GM23338 (cell line): Measurements from ENCODE around the gene FOXR1. TPM values are rescaled to one million over a fixed set of nuclear protein-coding genes. Genes with fewer than 3 reads are reported as not detected.
A peak's percentile ranks its signal among the peaks of the same experiment; 100 is the strongest.

Experiments used
- ATAC-seq: fragments of 200-7000 bp; cut with Tn5 transposase; 3 replicates; pipeline ENCODE4 v1.9.1; 2020
- DNase-seq: peaks from one replicate; pipeline ENCODE4 v3.0.0-alpha.2; 2015; ENCODE audit warnings: low spot score
- H2AFZ ChIP-seq: fragments of 200-600 bp; sonication (generic); 2 replicates; pipeline ENCODE4 v1.8.0; 2016; ENCODE audit warnings: antibody characterized with exemption, mild to moderate bottlenecking, moderate library complexity
- H3F3A ChIP-seq: fragments of 200-600 bp; sonication (generic); replicated peaks from 2 replicates; pipeline ENCODE4 v1.8.0; 2017; ENCODE audit warnings: antibody characterized with exemption, mixed run types, low read depth
- H3K27ac ChIP-seq: fragments of 200-600 bp; sonication (generic); 2 replicates; pipeline ENCODE4 v1.6.1; 2016; ENCODE audit warnings: low read depth
- H3K27me3 ChIP-seq: fragments of 200-600 bp; sonication (generic); 2 replicates; pipeline ENCODE4 v1.8.0; 2016; ENCODE audit warnings: mild to moderate bottlenecking, mixed run types, moderate library complexity; ENCODE audit not compliant: insufficient read depth
- H3K36me3 ChIP-seq: fragments of 200-600 bp; sonication (generic); 2 replicates; pipeline ENCODE4 v1.8.0; 2016; ENCODE audit warnings: mild to moderate bottlenecking; ENCODE audit not compliant: insufficient read depth
- H3K4me1 ChIP-seq: fragments of 200-600 bp; sonication (generic); 2 replicates; pipeline ENCODE4 v1.8.0; 2016; ENCODE audit warnings: mild to moderate bottlenecking, moderate library complexity; ENCODE audit not compliant: insufficient read depth
- H3K4me2 ChIP-seq: fragments of 200-600 bp; sonication (generic); 2 replicates; pipeline ENCODE4 v1.7.1; 2017; ENCODE audit warnings: mixed run types
- H3K4me3 ChIP-seq: fragments of 200-600 bp; sonication (generic); 2 replicates; pipeline ENCODE4 v1.6.1; 2016; ENCODE audit warnings: mixed run types
- H3K79me2 ChIP-seq: fragments of 200-600 bp; sonication (generic); replicated peaks from 2 replicates; pipeline ENCODE4 v1.8.0; 2017; ENCODE audit warnings: mild to moderate bottlenecking; ENCODE audit not compliant: insufficient read depth
- H3K9me2 ChIP-seq: fragments of 200-600 bp; sonication (generic); 2 replicates; pipeline ENCODE4 v1.8.0; 2017; ENCODE audit not compliant: insufficient read depth
- H4K20me1 ChIP-seq: fragments of 200-600 bp; sonication (generic); replicated peaks from 2 replicates; pipeline ENCODE4 v1.8.0; 2017; ENCODE audit warnings: mild to moderate bottlenecking; ENCODE audit not compliant: insufficient read depth
- H3K27ac Mint-ChIP-seq: 2 replicates; pipeline ENCODE4 v1.8.0; 2020; ENCODE audit warnings: inconsistent platforms, mild to moderate bottlenecking, moderate library complexity, mixed read lengths
- H3K27me3 Mint-ChIP-seq: 3 replicates; pipeline ENCODE4 v1.8.0; 2022; ENCODE audit warnings: low read depth, mild to moderate bottlenecking, moderate library complexity, mixed read lengths, inconsistent platforms; ENCODE audit not compliant: insufficient read depth, poor library complexity
- H3K36me3 Mint-ChIP-seq: 3 replicates; pipeline ENCODE4 v1.8.0; 2021; ENCODE audit warnings: low read depth, mild to moderate bottlenecking, inconsistent platforms, moderate library complexity, mixed read lengths
- H3K4me1 Mint-ChIP-seq: 3 replicates; pipeline ENCODE4 v1.8.0; 2020; ENCODE audit warnings: mild to moderate bottlenecking, inconsistent platforms, mixed read lengths
- H3K4me3 Mint-ChIP-seq: 3 replicates; pipeline ENCODE4 v1.8.0; 2021; ENCODE audit warnings: moderate library complexity, mild to moderate bottlenecking, inconsistent platforms, mixed read lengths
- H3K9me3 Mint-ChIP-seq: 3 replicates; pipeline ENCODE4 v1.8.0; 2020; ENCODE audit warnings: moderate library complexity, mild to moderate bottlenecking, inconsistent platforms, mixed read lengths
- CREB1 ChIP-seq: fragments of 250-450 bp; sonication (Bioruptor Pico); IDR thresholded peaks from 2 replicates; pipeline ENCODE4 v1.5.0; 2020; ENCODE audit warnings: low read depth, mild to moderate bottlenecking, moderate library complexity
- POLR2AphosphoS5 ChIP-seq: IDR thresholded peaks from 2 replicates; pipeline ENCODE4 v1.6.1; 2016; ENCODE audit warnings: antibody characterized with exemption, low read depth
- REST ChIP-seq: IDR thresholded peaks from one replicate; pipeline ENCODE4 v1.6.1; 2018; ENCODE audit warnings: antibody characterized with exemption; ENCODE audit not compliant: unreplicated experiment
- ZNF462 ChIP-seq: fragments of 250-450 bp; sonication (Bioruptor Pico); IDR thresholded peaks from 2 replicates; pipeline ENCODE4 v1.5.0; 2020; ENCODE audit warnings: mild to moderate bottlenecking, moderate library complexity
- polyA plus RNA-seq: library from polyadenylated mRNA; unstranded; fragments of >200 nt; fragmentation: Nextera tagmentation; extraction: Ambion mirVana; gene quantifications from 2 replicates; pipeline ENCODE4 v1.2.1, GENCODE V29; 2016
- total RNA-seq: library from RNA; depleted of rRNA; stranded (reverse); fragments of >200 nt; shearing (Covaris generic); gene quantifications from 2 replicates; pipeline ENCODE4 v1.2.3, GENCODE V29; 2014
- TF ChIP-seq, protein P1 (sequence below), 2 experiments: fragments of 200-600 bp in 1 of 2; sonication (generic) in 1 of 2; conservative IDR thresholded peaks; 2 replicates each; pipeline versions ENCODE4 v1.5.1 to v1.6.1; 2016 to 2017; ENCODE audit warnings: antibody characterized with exemption in 2 of 2, low read depth in 2 of 2, mild to moderate bottlenecking in 2 of 2, moderate library complexity in 1 of 2

FOXR1 gene
- total and polyA plus RNA-seq, 2 experiments from 2014 or later = not detected

DNA sequence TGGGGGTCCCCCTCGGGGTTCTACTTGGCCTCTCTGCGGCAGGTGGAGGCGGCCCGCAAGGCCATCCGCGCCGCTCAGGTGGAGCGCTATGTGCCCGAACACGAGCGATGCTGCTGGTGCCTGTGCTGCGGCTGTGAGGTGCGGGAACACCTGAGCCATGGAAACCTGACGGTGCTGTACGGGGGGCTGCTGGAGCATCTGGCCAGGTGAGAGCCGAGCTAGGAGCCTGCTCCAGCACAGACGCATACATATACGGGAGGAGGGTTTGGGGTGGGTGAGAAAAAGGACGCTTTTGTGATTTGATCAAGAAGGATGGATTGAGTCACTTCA lies 26.8 kb downstream of the FOXR1 start:
- H3K36me3 Mint-ChIP-seq = peaks cover 65% of the 10 kb centered on the region
- peak overlapping the region; percentile 65 for H3K27ac ChIP-seq

GRCh38 chr11:118998822-118999221 lies 27.3 kb downstream of the FOXR1 start:
- Histone ChIP-seq H2AFZ (no peak overlapping the region), H3K9me2 (0 out of 2 replicates have a peak, but pooled peaks cover 4% of the 10 kb centered on the region), H3K36me3 (peaks cover 22% of the 10 kb centered on the region), H3K4me1 (peaks cover 16% of the 10 kb centered on the region; the same call in 1 of the 2 replicates), H3K4me2 (peak overlapping the region; percentile 97), H3K4me3 (peak overlapping the region; percentile 98), H3K79me2 (peaks cover 58% of the 10 kb centered on the region), H3K27ac (peak overlapping the region; percentile 65; the same call in 1 of the 2 replicates), H3F3A (0 out of 2 replicates have a peak, but pooled peaks cover 5% of the 10 kb centered on the region), H3K27me3 (no peaks in the 10 kb centered on the region), H4K20me1 (0 out of 2 replicates have a peak, but pooled peaks cover 8% of the 10 kb centered on the region)
- Mint-ChIP-seq H3K4me3 (peak overlapping the region; percentile 100), H3K4me1 (peaks cover 21% of the 10 kb centered on the region), H3K36me3 (peaks cover 65% of the 10 kb centered on the region), H3K27ac (peak overlapping the region; percentile 98), H3K9me3 (no peaks in the 10 kb centered on the region), H3K27me3 (peaks cover 4% of the 10 kb centered on the region)
- DNase-seq (peak; percentile 72), ATAC-seq (peak; percentile 13)
- TF ChIP-seq ZNF462 (CRISPR knock-in tag) = no peak

More for the DNA sequence above, 26.8 kb downstream of the FOXR1 start:
- peaks cover 58% of the 10 kb centered on the region for H3K79me2 ChIP-seq
- peaks cover 4% of the 10 kb centered on the region for H3K27me3 Mint-ChIP-seq
- H3K27ac Mint-ChIP-seq = peak overlapping the region; percentile 98
- ATAC-seq (peak; percentile 61), DNase-seq (peak; percentile 49)
- H4K20me1 ChIP-seq = 0 out of 2 replicates have a peak, but pooled peaks cover 8% of the 10 kb centered on the region
- H3K9me3 Mint-ChIP-seq = peaks cover 4% of the 10 kb centered on the region; the same call in 2 of the 3 replicates
- peaks cover 16% of the 10 kb centered on the region; the same call in 1 of the 2 replicates for H3K4me1 ChIP-seq
- TF ChIP-seq, protein P1, sequence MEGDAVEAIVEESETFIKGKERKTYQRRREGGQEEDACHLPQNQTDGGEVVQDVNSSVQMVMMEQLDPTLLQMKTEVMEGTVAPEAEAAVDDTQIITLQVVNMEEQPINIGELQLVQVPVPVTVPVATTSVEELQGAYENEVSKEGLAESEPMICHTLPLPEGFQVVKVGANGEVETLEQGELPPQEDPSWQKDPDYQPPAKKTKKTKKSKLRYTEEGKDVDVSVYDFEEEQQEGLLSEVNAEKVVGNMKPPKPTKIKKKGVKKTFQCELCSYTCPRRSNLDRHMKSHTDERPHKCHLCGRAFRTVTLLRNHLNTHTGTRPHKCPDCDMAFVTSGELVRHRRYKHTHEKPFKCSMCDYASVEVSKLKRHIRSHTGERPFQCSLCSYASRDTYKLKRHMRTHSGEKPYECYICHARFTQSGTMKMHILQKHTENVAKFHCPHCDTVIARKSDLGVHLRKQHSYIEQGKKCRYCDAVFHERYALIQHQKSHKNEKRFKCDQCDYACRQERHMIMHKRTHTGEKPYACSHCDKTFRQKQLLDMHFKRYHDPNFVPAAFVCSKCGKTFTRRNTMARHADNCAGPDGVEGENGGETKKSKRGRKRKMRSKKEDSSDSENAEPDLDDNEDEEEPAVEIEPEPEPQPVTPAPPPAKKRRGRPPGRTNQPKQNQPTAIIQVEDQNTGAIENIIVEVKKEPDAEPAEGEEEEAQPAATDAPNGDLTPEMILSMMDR (conservative IDR thresholded peaks at IDR 0.05; ENCODE audit: low read depth in 2 of 2) = no peak
- TF ChIP-seq CREB1 (CRISPR knock-in tag) (no peak), POLR2AphosphoS5 (no peak), REST (no peak)
- 0 out of 2 replicates have a peak, but pooled peaks cover 4% of the 10 kb centered on the region for H3K9me2 ChIP-seq
- peak overlapping the region; percentile 93 for H2AFZ ChIP-seq
- no peaks in the 10 kb centered on the region for H3K27me3 ChIP-seq
- H3K4me3 ChIP-seq = peak overlapping the region; percentile 98
- H3K4me2 ChIP-seq = peak overlapping the region; percentile 97
- peaks cover 21% of the 10 kb centered on the region for H3K4me1 Mint-ChIP-seq
- H3F3A ChIP-seq = 0 out of 2 replicates have a peak, but pooled peaks cover 5% of the 10 kb centered on the region
- H3K4me3 Mint-ChIP-seq = peak overlapping the region; percentile 100
- H3K36me3 ChIP-seq = peaks cover 22% of the 10 kb centered on the region
